Body of pancreas (tissue), 4 donors: ENCODE results near the gene ALOX12.

ENCODE experiments used
- POLR2A ChIP-seq, 3 donors: fragments of 450-650 bp; IDR thresholded peaks; one replicate each; pipeline ENCODE4 v1.6.1; 2016; ENCODE audit warnings: antibody characterized with exemption in 3 of 3, mild to moderate bottlenecking in 2 of 3
- TF ChIP-seq, protein P1 (sequence below), 7 experiments: fragments of 450-650 bp in 4 of 7; fragments of 200-600 bp in 3 of 7; sonication (generic) in 3 of 7; IDR thresholded peaks; one replicate each; pipeline ENCODE4 v1.5.1; 2016 to 2019; ENCODE audit warnings: antibody characterized with exemption in 7 of 7

DNA sequence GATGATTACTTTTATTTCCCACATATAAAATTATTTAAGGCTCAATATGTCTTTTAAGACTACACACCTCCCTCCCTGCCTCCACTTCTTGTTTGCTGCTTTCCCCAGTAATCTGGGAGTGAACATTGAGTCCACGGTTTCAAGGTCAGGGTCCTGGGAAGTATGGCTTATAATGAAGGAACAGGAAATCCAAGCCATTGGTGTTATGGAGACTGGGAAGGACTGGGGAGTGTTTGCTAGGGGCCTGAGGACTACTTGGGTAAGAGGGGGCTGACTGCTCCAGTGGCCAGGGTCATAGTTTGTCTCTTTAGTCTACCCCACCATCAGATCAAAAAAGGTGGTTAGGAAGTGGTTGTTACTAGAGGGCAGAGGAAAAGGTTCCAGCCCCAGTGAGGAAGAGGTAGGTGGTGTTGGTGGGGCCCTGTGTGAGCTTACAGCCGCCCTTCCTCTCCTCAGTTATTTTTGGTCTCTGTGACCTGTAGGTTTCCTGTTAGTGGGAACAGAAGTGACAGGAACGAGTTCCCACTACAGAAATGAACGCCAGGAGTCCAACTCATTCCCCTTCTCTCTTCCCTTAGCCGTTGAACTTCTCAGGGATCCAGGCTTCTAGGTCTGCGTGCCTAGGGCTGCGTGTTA is 39.2 kb downstream of the ALOX12 start:
- TF ChIP-seq, protein P1, sequence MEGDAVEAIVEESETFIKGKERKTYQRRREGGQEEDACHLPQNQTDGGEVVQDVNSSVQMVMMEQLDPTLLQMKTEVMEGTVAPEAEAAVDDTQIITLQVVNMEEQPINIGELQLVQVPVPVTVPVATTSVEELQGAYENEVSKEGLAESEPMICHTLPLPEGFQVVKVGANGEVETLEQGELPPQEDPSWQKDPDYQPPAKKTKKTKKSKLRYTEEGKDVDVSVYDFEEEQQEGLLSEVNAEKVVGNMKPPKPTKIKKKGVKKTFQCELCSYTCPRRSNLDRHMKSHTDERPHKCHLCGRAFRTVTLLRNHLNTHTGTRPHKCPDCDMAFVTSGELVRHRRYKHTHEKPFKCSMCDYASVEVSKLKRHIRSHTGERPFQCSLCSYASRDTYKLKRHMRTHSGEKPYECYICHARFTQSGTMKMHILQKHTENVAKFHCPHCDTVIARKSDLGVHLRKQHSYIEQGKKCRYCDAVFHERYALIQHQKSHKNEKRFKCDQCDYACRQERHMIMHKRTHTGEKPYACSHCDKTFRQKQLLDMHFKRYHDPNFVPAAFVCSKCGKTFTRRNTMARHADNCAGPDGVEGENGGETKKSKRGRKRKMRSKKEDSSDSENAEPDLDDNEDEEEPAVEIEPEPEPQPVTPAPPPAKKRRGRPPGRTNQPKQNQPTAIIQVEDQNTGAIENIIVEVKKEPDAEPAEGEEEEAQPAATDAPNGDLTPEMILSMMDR (IDR thresholded peaks at IDR 0.05) = no peak
- TF ChIP-seq POLR2A (IDR thresholded peaks at IDR 0.05) = no peak
